ENCODE data around the gene SCML2. TPM values are rescaled to one million over a fixed set of nuclear protein-coding genes. Genes with fewer than 3 reads are reported as not detected.

Gene SCML2
- total and polyA plus RNA-seq, 2 of the 8 experiments (the other 6 are each of a cell fraction or from before 2014, with no cell fraction given) = 14.6 to 18.9 TPM

DNA sequence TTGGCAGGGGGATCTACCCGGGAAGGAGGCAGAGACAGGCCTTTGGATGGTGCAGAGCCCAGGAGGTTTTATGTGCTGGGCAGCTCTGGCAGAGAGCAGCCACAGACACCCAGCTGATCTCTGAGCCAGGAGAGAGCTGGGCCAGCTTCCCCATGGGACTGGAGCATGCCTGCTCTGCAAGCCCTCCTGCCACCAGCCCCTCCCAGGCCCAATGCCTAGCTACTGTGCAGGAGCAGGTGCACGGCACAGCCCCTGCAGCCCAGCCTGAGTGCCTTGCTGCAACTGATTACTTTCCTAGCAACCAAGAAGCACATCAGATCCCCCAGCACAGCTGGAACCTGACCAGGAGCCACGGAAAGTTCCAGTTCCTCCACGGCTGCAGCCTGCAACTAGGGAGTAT lies 76.0 kb downstream of the SCML2 start (continued):
- TF ChIP-seq TEAD4 (IDR thresholded peaks at IDR 0.05; ENCODE audit: low read depth, low read length) = no peak
- no peak for TF ChIP-seq SIN3A (conservative IDR thresholded peaks at IDR 0.05 in 1 of 2, IDR thresholded peaks at IDR 0.05 in 1 of 2; ENCODE audit: low read depth in 1 of 2, low read length in 2 of 2)
- no peak for TF ChIP-seq POLR2AphosphoS5 (IDR thresholded peaks at IDR 0.05; ENCODE audit: low read depth, low read length)
- TF ChIP-seq MAFK (IDR thresholded peaks at IDR 0.05; ENCODE audit: low read depth, low read length) = no peak
- TF ChIP-seq POLR2A (IDR thresholded peaks at IDR 0.05; ENCODE audit: control extremely low read depth in 1 of 2, low read depth in 2 of 2, low read length in 2 of 2) = no peak
- TF ChIP-seq POU5F1 (IDR thresholded peaks at IDR 0.05; ENCODE audit: low read depth, low read length) = no peak
- no peak for TF ChIP-seq SP4 (IDR thresholded peaks at IDR 0.05; ENCODE audit: low read length)
